ENCODE measurements around the gene NRXN3.

The NRXN3 gene

GRCh38 chr14:78933948-78934524 is 763.9 kb downstream of the NRXN3 start:
- no peak for TF ChIP-seq CTCF (IDR thresholded peaks at IDR 0.05; ENCODE audit: borderline replicate concordance, control extremely low read depth, extremely low read depth, insufficient read depth, missing control alignments)
- DNase-seq (ENCODE audit: low spot score) = peak; percentile 38

GRCh38 chr14:78946949-78947348 is 776.8 kb downstream of the NRXN3 start:
- no peak for TF ChIP-seq CTCF (IDR thresholded peaks at IDR 0.05; ENCODE audit: borderline replicate concordance, control extremely low read depth, extremely low read depth, insufficient read depth, missing control alignments)
- in situ Hi-C loops (cut with MboI; ENCODE audit: low sequenced_read_pairs, unreplicated experiment) = no loop called here
- no peak for DNase-seq (ENCODE audit: low spot score)

More at GRCh38 chr14:78933948-78934524, 763.9 kb downstream of the NRXN3 start:
- in situ Hi-C loops (cut with MboI; ENCODE audit: low sequenced_read_pairs, unreplicated experiment) = no loop called here

- TF ChIP-seq CTCF (IDR thresholded peaks at IDR 0.05; ENCODE audit: borderline replicate concordance, control extremely low read depth, extremely low read depth, insufficient read depth, missing control alignments) = no peak
- no peak for DNase-seq (ENCODE audit: low spot score)
- in situ Hi-C loops (cut with MboI; ENCODE audit: low sequenced_read_pairs, unreplicated experiment) = no loop called here
These were observed 777.5 kb downstream of the NRXN3 start for GRCh38 chr14:78947681-78948080.

- in situ Hi-C loops (cut with MboI; ENCODE audit: low sequenced_read_pairs, unreplicated experiment) = loop anchor here (25.0 kb wide), 1 partner anchor 1887 kb away; no protein-coding TSS in a partner anchor
- DNase-seq (ENCODE audit: low spot score) = no peak
- no peak for TF ChIP-seq CTCF (IDR thresholded peaks at IDR 0.05; ENCODE audit: borderline replicate concordance, control extremely low read depth, extremely low read depth, insufficient read depth, missing control alignments)
These were observed 780.5 kb downstream of the NRXN3 start for GRCh38 chr14:78950649-78951048.

GRCh38 chr14:78951602-78952001 is 781.4 kb downstream of the NRXN3 start:
- in situ Hi-C loops (cut with MboI; ENCODE audit: low sequenced_read_pairs, unreplicated experiment) = loop anchor here (25.0 kb wide), 1 partner anchor 1886 kb away; no protein-coding TSS in a partner anchor
- no peak for DNase-seq (ENCODE audit: low spot score)
- no peak for TF ChIP-seq CTCF (IDR thresholded peaks at IDR 0.05; ENCODE audit: borderline replicate concordance, control extremely low read depth, extremely low read depth, insufficient read depth, missing control alignments)

GRCh38 chr14:78959674-78960264 is 789.6 kb downstream of the NRXN3 start:
- peak; percentile 54 for DNase-seq (ENCODE audit: low spot score)
- in situ Hi-C loops (cut with MboI; ENCODE audit: low sequenced_read_pairs, unreplicated experiment) = loop anchor here (25.0 kb wide), 1 partner anchor 1878 kb away; no protein-coding TSS in a partner anchor
- peak; percentile 77 for TF ChIP-seq CTCF (IDR thresholded peaks at IDR 0.05; ENCODE audit: borderline replicate concordance, control extremely low read depth, extremely low read depth, insufficient read depth, missing control alignments)
